IPS DF 4.7 (cell line): ENCODE results near the gene TDRD3.
"Not testable (repeated sequence)": the region's sequence is repeated elsewhere in the genome, so short reads cannot be mapped to it uniquely, and the experiment has no call there.

ENCODE experiments used
- DNase-seq: peaks from one replicate; pipeline ENCODE4 v3.0.0-alpha.2; 2013; ENCODE audit warnings: low spot score; ENCODE audit errors: extremely low read depth

The TDRD3 gene

DNA sequence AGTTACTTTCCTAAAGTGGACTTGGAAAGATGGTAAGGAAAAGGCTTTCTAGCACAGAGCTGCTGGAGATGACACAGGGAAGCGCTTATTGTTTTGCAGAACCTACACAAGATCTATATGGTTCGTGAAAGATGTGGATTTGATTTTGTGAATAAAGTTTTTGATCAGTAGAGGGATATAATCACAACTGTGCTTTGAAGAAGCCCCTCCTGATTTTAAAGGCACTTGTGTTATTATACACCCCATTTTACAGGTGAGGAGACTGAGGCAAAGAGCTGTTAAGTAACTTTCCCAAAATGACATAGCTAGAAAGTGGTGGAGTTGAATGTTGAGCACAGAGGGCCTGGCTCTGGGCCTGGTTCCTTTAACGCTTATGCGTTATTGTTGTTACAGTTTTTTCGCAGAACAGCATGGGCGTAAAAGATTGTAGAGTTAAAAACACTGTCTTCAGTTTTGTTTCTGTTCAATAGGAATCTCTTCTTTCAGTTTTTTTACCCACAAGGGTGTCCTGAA is 1.4 kb downstream of the TDRD3 start:
- DNase-seq, result no peak

DNA sequence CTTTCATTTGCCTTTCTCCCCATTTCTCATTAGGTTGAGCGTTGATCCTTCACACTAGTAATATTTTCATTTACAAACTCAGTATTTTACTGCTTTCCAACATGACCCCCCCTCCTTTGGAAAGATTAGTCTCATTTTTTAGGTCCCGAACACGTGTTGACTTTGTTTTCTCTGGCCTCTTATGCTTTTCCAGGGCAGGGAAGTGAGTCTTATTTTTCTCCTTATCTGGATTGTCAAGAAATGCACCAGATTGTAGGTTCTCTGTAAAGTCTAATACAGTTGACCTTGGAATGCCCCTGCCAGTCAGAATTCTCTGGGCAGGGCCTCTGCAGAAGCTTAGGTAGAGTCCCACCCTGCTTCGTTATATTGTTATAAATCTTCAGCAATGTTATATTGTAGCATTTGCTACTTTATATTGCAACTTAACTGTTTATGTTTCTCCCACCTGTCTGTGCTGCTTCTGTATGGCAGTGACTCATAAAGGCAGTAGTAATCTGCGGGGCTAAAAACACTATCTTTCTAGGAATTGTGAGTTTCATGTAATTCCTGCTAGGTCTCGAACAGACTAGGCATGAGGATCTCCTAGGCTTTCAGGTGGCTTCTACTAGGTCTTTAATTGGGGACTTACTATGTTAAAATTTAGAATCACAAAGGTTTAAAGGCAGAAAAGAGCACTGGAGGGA is 2.0 kb downstream of the TDRD3 start:
- no peak for DNase-seq

- DNase-seq, result no peak
Measured at GRCh38 chr13:60402022-60402421, 5.0 kb downstream of the TDRD3 start.

DNA sequence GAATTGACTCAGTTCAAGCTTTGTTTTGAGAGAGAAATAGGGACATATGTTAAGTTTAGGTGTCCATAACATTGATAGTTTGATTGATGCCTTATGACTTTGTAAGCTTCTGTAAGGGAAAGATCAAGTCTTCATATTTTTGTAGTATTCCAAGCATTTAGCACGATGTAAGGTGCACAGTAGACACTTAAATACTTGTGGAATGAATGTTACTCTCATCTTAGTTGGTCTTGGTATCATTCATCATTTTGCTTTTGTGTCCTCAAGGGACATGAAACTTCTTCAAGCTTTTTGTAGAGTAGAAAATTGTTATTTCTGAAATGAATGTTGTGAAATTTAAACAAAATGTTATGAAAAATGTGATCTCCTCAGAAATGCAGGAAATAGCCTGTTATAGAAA is 10.1 kb downstream of the TDRD3 start:
- DNase-seq, result no peak

DNA sequence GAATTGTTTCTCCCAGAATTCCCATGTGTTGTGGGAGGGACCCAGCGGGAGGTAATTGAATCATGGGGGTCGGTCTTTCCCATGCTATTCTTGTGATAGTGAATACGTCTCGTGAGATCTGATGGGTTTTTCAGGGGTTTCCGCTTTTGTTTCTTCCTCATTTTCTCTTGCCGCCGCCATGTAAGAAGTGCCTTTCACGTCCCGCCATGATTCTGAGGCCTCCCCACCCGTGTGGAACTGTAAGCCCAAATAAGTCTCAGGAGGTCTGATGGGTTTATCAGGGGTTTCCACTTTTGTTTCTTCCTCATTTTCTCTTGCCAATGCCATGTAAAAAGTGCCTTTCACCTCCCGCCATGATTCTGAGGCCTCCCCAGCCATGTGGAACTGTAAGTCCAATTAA is 10.8 kb downstream of the TDRD3 start:
- DNase-seq, result not testable (repeated sequence)

DNA sequence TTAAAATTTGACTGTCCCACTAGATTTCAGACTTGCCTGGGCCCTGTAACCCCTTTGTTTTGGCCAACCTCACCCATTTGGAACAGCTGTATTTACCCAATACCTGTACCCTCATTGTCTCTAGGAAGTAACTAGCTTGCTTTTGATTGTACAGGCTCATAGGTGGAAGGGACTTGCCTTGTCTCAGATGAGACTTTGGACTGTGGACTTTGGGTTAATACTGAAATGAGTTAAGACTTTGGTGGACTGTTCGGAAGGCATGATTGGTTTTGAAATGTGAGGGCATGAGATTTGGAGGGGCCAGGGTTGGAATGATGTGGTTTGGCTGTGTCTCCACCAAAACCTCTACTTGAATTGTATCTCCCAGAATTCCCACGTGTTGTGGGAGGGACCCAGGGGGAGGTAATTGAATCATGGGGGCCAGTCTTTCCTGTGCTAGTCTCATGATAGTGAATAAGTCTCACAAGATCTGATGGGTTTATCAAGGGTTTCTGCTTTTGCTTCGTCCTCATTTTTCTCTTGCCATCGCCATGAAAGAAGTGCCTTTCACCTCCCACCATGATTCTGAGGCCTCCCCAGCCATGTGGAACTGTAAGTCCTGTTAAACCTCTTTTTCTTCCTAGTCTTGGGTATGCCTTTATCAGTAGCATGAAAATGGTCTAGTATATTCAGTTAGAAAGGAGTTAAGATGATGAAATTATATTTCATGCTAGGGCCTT is 12.7 kb downstream of the TDRD3 start:
- not testable (repeated sequence) for DNase-seq

GRCh38 chr13:60410299-60410698 is 13.3 kb downstream of the TDRD3 start:
- no peak for DNase-seq

DNA sequence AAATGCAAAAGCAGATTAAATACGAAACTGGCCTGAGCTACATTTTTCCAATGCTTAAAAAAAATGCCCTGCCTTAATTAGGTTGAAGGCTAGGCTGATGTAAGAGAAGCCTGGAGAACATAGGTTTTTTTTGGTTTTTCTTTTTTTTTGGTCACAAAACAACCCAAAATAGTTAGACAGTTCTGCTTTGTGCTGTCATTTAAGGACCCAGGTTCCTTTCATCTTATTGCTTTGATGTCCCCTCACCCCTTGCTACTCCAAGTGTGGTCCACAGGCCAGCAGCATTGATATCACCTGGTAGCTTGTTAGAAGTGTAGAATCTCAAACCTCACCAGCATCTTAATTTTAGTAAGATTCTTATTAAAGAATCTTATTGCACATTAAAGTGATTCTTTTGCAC is 14.4 kb downstream of the TDRD3 start:
- DNase-seq, result no peak

DNA sequence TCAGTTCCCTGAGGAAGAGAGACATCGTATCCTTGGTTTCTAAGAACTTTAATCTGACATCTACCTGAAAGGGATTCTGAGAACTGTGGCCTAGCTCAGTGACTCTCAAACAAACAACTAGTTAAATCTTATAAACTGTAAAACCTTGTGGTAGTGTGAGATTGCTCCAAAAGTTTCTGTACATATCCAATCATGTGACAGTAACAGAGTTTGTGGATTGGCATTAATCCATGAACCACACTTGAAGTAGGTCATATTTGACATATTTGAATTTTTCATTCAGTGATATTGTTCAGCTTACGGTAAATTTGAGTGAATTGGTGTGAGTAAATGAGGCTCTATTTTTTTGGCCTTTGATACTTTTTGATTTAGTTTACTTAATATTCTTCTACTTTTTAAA is 15.0 kb downstream of the TDRD3 start:
- no peak for DNase-seq

- no peak for DNase-seq
Measured at GRCh38 chr13:60412909-60413616, 16.0 kb downstream of the TDRD3 start.

GRCh38 chr13:60414177-60414576 is 17.2 kb downstream of the TDRD3 start:
- no peak for DNase-seq

DNA sequence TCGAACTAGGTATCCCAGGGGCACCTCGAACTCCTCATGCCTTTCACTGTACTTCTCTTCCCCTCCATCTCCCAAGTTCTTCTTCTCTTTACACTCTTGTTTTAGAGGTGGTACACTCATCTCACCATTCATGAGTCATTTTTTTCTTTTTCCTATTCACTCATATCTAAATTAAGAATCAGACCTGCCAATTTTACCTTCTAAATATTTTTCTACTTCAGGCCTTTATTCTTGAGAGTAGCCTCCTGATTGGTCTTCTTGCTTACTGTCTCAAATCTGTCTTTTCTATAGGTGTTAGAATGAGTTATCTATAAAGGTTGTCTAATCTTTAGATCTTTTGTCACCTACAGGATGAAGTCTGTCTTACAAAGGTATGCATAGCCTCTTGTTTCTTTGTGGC is 20.7 kb downstream of the TDRD3 start:
- no peak for DNase-seq

DNA sequence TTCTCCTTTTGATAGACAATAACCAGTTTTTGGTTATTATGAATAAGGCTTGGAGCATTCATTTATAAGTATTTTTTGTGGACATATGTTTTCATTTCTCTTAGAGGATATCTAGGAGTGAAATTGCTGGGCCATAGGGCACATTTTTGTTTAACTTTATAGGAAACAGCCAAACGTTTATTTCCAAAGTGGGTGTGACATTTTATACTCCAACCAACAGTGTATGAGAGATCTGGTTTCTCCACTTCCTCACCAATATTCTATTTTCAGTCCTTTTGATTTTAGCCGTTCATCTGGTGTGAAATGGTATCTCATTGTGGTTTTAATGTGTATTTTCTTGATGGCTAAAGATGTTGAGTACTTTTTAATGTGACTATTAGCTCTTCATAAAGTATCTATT is 21.9 kb downstream of the TDRD3 start:
- no peak for DNase-seq

DNA sequence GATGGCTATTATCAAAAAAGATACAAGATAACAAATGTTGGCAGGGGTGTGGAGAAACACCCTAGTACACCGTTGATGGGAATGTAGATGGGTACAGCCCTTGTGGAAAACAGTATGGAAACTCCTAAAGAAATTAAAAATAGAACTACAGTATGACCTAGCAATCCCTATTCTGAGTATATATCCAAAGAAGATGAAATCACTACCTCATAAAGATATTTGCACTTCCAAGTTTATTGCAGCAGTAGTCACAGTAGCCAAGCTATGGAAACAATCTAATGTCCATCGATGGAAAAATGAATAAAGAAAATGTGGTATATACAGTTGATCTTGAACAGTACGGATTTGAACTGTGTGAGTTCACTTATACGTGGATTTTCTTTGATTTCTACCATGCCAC is 28.3 kb downstream of the TDRD3 start:
- DNase-seq, result no peak

- no peak for DNase-seq
Measured at GRCh38 chr13:60426075-60426474, 29.1 kb downstream of the TDRD3 start.

DNA sequence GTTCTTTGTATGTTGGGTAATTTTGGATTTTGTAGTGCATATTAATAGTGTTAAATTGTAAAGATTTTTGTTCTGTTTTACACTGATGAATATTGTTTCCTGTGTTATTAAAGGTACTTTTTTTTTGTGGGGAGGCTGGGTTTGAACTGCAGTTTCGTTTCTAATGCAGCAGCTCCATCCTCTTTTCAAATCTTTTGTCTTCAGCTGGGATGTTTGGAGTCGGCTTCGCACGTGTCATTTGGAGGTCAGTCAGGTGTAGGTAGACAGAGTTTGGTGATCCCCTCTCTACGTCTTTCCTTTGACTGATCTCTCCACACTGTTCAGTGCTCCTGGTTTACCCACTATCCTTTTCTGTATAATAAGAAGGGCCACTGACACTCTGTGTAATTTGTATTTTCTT is 30.3 kb downstream of the TDRD3 start:
- no peak for DNase-seq

GRCh38 chr13:60431108-60431700 is 34.2 kb downstream of the TDRD3 start:
- peak; percentile 28 for DNase-seq

GRCh38 chr13:60433505-60433904 is 36.5 kb downstream of the TDRD3 start:
- DNase-seq, result no peak

DNA sequence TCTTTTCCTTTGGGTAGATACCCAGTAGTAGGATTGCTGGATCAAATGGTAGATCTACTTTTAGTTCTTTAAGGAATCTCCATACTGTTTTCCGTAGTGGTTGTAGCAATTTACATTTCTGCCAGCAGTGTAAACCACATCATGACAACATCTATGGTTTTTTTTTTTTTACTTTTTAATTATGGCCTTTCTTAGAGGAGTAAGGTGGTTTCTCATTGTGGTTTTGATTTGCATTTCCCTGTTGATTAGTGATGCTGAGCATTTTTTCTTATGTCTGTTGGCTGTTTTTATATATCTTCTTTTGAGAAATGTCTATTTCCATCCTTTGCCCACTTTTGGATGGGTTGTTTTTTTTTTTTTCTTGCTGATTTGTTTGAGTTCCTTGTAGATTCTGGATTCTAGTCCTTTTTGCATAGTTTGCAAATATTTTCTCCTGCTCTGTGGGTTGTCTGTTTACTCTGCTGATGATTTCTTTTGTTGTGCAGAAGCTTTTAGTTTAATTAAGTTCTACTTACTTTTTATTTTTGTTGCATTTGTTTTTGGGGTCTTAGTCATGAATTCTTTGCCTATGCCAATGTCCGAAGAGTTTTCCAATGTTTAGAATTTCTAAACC is 38.8 kb downstream of the TDRD3 start:
- no peak for DNase-seq

DNA sequence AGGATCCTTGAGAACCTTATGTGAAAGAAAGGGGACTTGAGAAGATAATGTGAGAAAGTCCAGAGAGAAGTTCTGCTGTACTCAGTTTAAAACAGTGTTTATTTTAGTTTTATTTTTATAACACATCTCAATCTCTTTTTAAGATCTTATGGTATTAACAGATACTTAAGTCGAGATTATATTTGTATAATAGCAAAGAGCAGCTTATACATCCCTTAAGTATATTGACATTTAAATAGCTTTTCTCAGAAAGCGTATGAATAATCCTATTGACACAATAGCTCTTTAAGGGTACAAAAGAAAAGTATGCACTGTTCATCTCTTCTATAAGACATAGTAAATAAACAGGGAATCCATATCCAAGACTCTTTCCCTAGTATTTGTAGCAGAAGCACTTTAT is 42.2 kb downstream of the TDRD3 start:
- DNase-seq, result no peak

- no peak for DNase-seq
Measured at GRCh38 chr13:60441761-60442160, 44.7 kb downstream of the TDRD3 start.
